ENCODE results near the gene ANKRD23.
A peak's percentile ranks its signal among the peaks of the same experiment; 100 is the strongest.
"Not testable (repeated sequence)": the region's sequence is repeated elsewhere in the genome, so short reads cannot be mapped to it uniquely, and the experiment has no call there.

ANKRD23 gene

DNA sequence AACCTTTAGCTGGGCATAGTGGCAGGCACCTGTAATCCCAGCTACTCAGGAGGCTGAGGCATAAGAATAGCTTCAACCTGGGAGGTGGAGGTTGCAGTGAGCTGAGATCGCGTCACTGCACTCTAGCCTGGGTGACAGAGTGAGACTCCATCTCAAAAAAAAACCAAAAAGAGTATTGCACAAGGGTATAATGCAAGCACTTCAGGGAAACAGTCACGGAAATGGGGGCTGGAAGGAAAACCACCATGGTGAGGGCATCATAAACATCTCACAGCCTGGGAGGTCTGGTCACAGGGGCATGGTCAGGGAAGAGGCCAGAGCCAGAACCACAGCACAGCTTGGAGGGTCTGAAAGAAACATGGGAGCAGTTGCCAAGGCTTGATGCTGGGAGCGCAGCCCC, 19.2 kb upstream of the ANKRD23 start:
- not testable (repeated sequence) for DNase-seq

DNA sequence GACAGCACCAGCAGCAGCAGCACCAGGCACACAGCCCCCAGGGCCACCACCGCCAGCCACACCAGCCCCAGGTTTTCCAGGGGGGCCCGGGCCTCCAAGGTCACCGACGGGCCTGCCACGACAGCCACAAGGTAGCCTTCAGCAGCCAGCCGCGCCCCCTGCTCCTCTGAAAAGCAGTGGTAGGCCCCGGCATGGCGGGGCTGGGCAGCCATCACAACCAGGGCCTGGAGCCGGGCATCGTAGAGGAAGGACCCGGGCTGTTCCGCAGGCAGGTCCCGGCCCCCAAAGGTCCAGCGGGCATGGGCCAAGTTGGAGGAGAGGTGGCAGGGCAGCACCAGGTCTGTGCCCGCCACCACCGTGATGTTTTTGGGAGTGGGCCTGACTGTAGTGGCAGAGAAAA, 17.3 kb upstream of the ANKRD23 start:
- DNase-seq = no peak

DNA sequence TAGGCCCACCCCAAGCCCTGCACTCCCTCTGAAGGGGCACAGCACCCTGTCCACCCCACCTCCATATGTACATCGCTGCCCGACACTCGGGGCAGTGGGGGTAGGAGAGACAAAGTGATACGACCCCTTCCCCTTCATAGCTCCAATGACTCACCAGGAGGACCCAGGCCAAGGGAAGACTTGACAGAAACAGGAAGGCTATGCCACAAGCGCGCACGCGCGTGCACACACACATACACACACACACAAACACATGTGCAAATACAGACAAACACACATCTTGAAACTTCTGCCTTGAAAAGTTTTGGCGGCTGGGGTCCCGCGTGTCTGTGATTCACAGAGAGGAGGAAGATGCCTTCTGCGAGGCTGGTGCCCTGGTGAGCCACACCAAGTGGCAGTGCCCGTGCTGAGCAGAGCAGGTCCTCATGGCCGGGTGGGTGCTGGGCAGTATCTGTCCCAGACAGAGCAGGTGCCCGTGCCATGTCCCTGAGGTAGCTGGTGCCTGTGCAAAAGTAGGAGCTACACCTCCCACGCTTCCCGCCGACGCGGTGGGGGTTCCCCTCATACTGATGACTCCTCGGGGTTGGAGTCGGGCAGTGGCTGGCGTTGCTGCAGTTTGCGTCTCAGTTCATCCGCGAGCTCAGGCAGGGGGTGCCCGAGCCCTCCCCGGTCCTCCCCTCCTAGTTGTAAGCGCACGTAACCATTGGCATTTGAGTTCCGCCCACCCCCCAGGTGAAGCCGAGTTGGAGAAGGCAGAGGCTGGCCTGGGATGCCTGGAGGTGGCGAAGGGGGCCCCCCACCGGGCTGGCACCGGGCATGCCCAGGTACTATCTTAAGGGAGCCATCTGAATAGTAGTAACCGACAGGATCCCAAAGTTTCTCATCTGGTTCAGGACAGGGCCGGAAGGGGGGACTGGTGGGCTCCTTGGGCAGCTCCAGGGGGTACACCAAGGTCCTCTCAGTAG, 16.5 kb upstream of the ANKRD23 start:
- DNase-seq = no peak

DNA sequence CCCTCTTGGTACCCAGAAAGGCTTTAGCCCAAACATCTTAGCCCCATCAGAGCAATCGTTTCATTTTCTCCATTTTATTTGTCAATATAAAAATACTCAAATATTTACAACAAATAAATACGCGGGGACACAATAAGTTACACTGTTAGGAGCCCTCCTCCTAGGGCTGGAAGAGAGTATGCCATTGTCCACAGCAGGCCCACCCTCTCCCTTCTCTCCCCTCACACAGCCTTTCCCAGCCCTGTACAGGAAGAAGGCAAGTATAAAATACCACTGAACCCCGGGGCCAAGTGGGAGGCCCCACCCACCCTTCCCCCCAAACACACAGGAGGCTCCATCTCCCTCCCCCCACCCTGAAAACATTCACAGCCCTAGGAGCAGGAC, 15.9 kb upstream of the ANKRD23 start:
- DNase-seq = no peak

DNA sequence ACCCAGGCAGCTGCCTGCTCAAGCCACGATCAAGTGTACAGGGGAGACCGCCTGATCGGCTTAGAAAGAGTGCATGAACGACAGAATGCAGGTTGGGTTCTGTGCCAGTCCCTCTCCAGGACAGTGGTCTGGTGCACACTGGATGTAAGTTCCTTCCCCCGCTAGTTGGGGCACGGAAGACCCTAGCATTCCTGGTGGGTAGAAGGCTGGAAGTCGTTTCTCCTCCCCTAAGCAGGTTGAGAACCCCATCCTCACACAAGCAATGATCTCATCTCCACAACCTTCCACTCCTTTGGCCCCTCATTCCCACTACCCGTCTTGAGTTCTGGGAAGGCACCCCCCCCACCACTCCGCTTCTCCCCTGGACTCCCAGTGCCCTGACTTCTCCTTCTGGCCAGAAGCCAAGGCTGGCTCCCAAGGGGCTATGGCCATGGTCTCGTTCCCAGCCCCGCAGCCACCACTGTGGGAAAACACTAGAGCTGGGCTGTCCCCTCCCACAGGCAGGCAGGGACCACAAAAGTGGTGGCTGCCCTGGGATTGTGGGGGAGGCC, 15.4 kb upstream of the ANKRD23 start:
- DNase-seq = no peak

DNA sequence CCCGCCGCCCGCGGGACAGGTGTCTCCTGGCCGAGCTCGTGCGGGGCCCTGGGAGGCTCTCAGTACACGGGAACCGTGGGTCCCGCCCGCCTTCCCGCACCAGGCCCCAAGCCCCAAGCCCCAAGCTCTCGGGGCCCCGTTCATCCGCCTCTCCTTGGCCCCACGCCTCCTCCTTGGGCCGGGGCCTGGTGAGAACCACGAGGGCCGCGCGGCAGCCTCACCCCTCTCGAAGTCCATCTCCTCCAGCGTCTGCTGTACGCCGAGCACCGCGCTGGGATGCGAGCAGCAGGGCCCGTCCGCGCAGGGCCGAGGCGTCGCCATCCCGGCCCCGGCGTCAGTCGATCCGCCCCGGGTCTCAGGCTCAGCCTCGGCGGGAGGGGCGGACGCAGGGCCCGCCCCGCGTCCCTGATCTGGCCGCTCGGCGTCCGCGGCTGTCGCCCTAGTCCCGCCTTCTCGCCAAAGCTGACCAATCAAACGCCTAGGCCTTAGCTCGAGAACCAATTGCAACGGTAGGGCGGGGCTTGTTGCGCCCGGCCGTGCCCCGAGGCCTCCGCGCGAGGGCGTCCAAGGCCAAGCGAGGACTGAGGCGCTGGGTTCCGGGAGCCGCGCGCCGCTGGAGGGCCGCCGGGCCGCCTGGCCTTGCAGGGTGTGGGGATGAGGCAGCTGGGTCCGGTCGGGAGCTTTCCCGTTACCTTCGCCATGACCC, 14.0 kb upstream of the ANKRD23 start, which contains the start of gene ANKRD39:
ANKRD39 (minus strand) TSS at position 350 of the 706 bp plus-strand sequence; CDS start at position 321, 29 bp downstream.
- DNase-seq = peak; percentile 95

DNA sequence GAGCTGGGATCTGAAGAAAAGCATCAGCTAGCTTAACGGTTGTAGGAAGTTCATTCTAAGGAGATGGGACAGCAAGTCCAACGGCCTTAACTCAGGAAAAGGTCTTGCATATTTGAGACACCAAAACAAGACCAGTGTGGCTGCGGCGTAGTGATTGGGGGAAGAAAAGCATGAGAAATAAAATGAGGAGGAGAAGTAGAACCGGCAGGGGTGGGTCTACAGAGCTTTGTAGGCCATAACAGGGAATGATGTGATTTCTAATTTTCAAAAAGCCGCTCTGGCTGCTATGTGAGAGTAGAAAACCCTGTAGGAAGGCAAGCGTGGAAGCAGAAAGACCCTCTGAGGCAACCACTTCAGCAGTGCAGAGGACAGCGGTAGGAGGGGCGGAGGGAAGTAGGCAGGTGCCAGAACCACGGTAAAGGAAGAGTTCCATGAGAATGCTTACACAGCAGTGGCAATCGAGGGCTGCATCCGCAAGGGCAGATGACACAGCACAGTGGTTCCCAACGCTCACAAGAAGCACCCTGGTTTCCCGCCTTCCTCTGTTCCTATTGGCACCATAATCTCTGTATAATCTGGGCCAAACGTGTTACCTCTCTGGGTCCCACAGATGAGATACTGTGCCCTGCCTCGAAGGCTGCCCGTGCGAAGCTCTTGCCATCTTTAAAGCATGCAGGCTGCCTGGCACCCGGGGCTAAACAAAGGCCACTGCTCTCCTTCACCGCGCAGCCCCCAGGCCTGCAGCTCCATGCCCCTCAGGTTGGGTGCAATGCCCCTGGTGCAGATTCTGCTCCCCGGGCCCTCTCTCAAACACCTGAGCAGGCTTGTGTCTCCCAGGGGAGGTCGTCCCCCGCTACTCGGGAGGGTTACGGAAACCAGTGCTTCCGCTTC, 13.2 kb upstream of the ANKRD23 start:
- DNase-seq = no peak

DNA sequence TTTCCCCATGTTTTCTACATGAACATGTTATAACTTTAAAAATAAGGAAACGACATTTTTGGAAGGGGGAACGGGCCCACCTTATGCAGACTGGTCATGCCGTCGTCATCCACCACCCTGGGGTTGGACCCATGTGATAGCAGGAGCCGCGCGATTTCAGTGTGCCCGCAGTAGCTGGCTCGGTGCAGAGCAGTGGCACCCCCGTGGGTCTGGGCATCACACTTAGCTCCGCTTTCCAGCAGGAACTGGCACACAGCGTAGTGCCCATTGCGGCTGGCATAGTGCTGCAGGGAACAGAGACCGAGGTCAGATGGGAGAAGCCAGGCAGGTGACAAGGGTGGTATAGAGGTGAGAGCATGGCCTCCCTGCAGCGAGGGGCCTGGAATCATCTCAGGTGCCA, 9.5 kb upstream of the ANKRD23 start:
- DNase-seq = no peak

DNA sequence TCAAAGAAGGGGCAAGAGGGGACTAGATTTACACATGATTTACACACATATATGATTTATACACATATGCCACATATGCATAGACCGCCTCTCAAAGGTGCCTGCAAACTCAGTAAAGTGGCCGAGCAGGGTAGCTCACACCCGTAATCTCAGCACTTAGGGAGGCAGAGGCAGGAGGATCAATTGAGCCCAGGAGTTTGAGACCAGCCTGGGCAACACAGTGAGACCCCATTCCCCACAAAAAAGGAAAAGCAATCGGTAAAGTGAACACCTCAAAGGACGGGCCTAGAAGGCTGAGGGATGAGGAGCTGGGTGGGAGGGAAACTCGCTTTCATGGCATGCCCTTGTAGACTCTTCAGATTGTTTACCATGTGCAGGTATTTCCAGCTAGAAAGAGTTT, 8.8 kb upstream of the ANKRD23 start:
- DNase-seq = no peak

DNA sequence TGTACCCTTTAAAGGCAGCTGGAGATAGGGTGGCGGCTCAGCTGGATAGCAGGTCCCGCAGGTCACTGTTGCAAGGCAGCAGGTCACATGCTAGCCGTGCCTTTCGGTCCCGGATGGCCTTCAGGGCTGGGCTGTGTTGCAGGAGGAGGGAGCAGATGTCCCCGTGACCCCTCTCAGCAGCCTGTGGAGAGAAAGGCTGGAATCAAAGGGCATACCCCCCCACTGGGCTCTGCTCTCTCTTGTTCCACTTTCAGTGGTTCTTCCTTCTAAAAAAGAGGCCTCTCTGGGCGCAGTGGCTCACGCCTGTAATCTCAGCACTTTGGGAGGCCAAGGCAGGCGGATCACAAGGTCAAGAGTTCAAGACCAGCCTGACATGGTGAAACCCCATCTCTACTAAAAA, 4.4 kb upstream of the ANKRD23 start:
- DNase-seq = no peak

DNA sequence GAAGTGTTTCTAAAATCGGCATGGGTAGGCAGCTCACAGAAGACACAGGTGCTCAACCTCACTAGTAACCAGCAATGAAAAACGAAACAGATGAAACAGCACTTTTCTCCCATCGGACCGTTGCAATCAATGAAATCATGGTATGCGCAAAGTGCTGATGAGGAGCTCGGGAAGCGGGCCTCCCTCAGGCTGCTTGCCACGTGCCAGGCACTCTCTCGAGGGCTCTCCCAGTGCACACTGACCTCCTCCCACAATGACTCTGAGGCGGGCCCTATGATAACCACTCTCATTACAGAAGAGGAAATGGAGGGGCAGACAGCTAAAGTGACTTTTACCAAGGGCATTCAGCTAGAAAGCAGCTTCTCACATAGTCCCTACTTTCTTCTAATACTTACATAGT, 3.8 kb upstream of the ANKRD23 start:
- DNase-seq = no peak

DNA sequence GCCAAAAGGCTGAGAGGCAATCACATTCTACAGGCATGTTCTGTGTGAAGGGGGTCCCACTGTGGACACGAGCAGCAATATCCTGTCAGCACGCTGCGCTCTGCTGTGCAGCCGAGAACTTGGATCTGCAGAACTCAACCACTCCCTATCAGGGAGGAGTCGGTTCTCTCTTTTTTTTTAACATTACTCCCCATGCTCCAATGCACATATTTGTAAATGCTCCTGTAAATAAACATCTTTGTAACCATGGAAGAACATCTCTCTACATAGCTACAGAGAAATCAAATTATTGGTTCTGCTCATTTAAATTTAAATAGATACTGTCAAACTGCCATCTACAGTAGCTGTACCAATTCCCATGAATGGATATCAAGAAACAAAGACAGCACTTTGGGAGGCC, 3.0 kb upstream of the ANKRD23 start:
- no peak for DNase-seq

DNA sequence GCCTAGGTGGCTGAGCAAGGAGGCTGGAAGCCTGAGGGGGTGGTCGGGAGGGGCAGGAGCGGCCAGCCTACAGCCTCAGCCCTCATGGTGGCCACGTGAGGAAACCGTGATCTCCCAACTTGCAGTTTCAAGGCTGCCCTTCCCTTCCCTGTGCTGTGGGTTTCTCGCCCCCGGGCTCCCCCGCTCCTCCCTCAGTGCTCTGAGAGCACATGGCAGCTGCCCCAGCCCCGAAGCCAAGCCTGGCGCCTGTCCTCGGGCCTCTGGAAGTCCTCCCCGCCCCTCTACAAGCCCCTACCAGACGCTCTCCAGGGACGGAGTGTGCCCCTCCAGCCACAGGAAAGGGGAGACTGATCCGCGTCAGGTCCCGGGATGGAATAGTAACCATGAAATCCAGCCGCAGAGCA, 586 bp upstream of the ANKRD23 start:
- no peak for DNase-seq

DNA sequence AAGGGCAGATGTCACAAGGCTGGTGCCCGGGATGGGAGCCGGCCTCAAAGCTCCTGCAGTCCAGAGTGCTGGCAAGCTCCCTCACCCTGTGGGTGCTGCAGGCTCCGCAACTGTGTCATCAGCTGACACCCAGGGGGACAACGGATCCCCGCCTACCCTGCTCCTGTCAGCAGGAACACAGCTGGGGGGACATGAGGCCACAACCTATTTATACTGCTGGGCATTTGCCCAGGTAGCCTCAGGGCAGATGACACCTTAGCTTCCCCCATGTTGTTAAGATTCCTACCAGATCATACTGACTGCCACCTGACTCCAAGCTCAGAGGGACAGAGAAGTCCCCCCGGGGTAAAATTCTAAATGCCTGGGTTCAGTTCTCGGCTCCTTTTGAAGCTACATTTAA, 1.2 kb downstream of the ANKRD23 start:
- DNase-seq = no peak

DNA sequence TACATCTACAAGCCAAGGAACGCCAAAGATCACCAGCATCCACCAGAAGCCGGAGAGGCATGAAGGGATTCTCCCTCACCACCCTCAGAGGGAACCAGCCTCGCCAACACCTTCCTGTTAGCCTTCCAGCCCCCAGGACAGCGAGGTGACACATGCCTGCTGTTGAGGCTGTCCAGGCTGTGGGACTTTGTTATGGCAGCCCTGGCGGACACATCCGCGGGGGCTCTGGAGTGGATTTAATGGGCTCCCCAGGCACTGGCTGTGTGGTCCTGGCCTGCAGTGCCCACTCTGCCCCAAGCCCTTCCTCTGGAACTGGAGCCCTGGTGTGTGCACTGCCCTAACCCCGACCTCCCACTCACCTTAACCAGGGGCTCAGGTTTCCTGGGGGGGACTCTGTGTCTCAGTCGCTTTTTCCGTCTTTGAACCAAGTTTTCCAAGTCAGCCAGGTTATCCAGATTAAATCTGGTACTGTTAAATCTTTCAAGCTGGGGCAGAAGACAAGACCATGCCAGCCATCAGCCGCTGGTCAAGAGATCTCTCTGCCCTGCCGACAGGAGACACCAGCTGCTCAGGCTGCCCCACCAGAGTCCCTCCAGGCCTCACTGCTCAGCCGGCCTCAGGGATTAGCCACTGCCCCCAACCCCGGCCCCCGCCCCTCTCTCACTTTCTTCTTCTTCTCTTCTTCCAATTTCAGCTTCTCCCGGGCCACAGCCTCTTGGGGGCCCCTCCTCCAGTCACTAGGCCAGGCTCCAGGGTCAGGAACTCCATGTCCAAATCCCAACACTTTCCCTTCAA, 1.9 kb downstream of the ANKRD23 start:
- DNase-seq = no peak

DNA sequence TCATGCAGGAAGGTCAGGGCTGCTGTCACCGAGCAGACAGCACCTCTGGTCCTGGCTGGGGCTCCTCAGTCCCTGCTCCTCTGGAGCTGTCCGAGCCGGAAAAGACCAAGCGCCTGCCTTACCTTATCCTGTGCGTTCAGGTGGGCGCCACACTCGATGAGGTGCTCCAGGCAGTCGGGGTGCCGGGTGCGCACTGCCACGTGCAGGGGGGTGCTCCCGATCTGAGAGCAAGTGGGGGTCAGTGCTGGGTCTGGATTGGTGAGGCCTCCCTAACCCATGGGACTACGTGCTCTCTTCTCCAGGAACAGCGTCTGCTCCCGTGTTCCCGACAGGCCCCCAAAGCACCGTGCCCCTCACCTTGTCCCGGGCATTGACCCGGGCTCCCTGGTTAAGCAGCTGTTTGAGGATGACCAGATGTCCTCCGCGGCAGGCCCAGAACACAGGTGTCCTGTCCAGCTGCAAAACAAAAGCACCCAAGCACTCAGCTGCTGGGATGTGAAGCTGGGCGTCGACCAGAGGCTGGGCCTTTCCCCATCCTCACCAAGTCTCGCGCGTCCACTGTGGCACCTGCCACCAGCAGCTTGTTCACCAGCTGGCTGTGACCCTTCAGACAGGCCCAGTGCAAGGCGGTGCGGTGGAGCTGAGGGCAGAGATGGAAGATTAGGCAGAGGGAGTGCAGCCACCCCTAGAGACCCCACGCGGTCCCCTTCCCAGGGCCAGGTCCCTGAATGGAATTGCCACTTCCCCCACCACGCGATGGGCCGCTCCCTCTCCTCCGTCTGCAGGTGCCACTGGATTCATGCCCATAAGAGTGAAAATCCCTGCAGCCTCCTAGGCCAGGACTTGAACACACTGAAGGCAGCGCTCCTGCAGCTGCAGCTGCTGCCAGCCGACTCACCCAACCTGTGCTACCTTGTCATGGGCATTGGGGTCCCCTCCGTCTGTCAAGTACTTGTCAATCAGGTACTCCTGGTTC, 3.7 kb downstream of the ANKRD23 start:
- no peak for DNase-seq

DNA sequence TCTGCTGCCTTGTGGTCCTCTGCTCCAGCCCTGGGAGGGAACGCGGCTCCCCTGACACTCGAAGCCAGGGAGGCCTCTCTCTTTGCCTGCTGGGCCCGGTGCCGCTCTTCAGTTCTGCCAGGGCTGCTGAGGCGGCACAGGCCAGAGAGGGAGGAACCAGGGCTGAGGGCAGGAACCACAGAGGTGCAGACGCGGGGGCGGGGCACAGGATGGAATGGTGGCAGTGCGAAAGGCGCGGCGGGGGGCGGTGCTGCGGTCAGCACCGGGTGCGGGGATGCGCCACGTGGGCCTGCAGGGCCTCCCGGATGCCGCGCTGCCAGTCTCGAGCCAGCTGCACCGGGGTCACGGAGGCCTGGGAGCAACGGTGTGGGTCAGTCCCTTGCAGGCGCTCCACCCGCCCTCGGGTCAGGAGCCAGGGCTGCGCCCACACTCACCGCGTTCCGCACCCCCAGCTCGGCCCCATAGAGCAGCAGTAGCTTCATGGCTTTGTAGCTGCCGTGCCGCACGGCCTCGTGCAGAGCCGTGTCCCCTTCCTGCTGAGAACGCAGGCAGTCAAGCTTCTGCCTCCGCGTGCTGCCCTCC, 4.4 kb downstream of the ANKRD23 start:
- peak; percentile 56 for DNase-seq

DNA sequence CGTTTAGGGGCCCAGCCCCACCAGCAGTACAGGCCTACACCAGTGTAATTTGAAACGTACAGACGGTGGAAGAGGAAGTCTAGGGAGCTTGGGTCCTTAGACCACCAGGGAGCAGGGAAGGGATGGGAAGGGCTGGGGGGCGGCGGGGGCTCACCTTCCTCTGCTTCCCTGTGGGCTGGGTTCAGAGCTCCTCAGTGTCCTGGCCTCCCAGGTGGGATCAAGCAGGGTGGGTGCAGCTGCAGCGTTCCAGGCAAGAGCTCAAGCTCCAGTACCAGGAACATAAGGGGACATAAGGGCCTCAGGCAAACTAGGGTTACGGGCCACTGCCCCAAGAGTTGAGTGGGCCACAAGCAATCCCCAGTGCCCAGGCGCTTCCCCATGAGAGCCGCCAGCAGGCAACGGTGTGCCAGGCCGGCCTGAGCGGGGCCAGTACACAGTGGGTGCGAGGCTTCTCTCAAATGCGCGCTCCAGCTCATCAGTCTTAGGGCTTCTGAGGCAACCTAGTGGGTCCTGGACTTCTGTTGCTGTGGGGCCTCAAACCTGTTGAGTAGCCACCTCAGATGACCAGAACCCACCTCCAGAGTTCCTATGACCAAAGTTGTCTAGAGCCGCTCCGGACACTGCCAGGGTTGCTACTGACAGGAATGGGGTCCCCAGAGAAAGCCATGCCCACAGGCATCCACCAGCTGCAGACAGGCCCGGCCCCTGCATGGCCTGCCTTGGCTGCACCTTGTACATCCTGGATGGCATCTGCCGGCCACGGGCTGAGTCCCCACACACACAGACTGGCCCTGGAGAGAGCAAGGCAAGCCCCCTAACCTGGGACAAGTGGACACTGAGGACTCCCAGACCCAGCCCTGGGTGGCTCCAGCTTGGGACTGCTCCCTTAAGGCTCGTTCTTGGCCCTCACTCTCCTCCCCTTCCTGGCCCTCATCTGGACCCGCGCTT, 5.2 kb downstream of the ANKRD23 start:
- DNase-seq = no peak

DNA sequence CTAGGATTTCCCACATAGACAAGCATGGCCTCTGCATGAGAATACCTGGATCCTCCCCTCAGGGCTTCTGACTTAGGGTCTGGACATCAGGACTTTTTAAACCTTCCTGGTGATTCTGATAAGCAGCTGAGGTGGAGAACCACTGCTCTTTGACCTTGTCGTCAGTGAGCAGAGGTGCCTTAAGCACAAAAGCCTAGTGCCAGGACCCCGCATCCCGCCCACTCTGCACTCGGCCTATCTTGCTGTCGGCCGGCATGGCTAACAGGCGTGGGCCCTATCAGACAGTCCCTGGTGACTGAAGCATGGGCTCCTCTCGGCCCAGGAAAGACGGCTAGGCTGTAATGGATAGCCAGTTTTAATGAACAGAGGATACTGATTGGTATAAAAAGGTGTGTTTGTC, 6.2 kb downstream of the ANKRD23 start:
- no peak for DNase-seq
